GM21529 (cell line): ENCODE results near the gene TBX21.
A peak's percentile ranks its signal among the peaks of the same experiment; 100 is the strongest.

Source experiments
- ATAC-seq: cut with Tn5 transposase; IDR thresholded peaks from one replicate; pipeline ENCODE4 v1.9.1; 2021; ENCODE audit not compliant: unreplicated experiment

The TBX21 gene

DNA sequence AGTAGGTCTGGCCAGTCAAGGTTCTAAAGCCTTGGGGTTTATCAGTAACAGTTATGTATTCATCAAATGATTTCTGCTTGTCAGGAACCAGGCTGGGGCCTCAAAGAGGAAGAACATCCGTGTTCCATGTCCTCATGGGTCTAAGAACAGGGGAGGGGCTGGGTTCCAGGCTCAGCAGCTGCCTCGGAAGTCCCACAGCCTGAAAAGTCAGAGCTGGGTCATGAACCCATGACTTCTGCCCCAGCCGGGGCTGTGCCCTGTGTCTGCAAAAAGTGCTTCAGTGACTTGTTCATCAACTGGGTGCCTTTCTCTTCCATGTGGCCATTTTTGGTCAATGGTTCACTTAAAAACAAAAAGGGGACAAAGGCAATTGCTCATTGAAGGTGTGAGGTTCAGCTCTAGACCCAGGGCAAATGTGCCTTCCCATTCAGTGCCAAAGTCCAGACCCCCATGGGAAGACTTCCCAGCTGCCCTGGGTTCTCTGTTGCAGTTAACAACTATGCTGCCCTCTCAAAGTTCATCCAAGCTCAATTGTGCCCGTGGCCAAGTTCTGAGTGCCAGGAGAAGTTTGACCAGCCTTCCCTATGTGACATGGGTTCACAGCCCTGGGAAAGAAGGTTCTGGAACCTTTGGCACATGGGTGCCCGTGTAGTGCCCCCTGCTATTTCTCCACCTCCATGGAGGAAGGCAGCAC, 20.6 kb upstream of the TBX21 start:
- ATAC-seq, result no peak

DNA sequence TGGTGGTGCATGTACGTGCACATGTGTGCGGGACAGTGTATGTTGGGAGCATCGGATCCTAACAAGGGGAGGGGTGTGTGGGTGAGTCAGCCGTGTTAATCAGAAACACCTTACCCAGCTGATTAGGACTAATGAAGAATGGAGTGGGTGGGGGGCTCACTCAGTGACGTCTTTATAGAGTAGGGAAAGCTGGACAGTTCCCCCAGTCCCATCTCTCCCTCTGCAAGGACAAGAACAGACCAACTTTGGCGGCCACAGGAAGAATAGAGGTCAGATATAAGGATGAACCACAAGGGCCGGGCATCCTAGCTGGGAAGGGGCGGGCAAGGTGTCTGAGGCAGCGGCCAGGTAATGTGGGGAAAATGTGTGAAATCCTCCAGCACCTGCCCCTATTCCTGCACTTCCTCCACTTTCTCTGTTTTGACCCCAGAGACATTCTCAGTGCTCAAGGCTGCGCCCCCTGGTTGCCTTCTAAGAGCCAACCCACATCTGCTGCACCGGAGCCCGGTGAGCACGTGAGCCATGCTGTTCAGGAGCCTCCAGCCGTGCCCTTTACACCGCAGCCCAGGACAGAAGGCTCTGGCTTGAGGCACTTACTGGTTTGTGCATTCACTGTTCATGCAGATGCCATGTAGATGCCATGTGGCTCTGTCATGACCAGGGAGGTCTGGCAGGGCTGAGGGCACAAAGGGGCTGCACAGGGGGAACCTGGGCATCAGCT, 18.9 kb upstream of the TBX21 start:
- no peak for ATAC-seq

DNA sequence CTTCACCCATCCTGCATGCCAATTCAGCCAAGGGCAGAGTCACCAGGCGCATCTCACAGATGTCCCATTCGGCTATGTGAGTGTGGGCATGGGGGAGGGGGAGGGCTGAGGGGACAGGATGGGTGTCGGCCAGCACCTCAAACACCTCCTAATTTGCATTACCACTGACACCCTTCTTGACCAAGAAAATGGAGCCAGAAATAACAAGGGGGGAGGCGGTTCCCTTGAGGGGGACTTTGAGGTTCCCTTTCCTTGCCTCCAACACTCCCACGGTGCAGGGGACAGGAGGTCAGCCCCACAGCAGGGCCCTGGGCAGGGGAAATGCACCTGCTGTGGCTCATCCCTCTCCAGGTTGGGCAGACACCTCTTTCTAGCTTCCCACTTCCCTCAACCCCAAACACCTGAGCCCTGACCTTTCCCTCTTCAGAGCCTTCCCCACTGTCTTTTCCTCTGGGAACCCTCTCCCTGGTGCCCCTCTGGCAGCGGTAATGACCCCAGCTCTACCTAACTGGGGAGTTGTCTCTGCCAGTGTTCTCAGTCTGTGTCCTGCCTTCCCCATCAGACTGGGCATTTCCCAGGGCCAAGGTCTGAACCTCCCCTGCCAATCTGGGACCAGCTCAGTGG, 18.2 kb upstream of the TBX21 start:
- no peak for ATAC-seq

DNA sequence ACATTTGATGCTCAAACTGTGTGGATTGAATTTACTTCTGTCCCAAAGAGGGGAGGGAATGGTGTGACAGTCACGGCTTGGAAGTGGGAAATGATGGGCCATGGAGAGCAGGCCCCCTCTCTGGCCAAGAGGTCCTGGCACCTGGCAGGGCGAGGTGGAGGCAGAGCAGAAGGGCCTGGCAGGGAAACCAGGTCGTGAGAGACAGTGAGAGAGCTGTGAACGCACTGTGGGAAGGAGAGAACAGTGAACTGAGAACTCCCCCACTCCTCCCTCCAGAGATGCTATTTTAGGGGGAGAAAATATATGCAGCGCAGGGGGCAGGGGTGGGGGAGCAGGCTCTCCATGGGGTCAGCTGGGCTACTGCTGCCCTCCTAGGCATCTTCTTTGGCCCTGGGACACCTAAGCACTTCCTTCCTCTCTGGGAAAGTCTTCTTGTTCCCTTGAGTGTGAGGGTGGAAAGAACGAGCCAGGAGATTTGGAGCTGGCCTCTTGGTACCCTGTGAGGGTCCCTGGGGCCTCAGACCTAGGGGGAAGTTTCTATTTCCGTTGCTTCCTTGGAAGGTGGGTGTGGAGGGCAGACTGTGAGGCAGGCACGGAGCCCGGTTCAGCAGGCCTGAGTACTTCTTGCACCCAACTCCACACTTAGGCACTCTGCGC, 17.2 kb upstream of the TBX21 start:
- no peak for ATAC-seq

DNA sequence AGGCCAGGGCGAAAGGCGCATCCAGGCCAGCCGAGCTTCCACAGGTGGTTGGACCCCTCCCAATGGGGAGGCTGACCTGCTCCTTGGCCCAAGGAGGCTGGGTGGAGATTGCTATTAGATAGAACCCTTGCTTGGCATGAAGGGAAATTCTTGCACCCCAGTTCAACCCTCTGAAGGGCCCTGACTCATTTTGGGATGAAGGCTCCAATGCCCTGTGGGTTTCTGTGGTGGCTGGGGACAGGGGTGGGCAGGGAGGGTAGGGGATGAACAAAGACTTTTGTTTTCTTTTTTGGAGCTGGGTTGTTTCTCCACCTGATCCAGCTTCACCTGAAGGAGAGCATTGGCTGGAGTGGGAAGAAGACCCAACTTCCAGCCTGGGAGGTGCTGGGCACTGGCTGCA, 16.7 kb upstream of the TBX21 start:
- ATAC-seq, result no peak

DNA sequence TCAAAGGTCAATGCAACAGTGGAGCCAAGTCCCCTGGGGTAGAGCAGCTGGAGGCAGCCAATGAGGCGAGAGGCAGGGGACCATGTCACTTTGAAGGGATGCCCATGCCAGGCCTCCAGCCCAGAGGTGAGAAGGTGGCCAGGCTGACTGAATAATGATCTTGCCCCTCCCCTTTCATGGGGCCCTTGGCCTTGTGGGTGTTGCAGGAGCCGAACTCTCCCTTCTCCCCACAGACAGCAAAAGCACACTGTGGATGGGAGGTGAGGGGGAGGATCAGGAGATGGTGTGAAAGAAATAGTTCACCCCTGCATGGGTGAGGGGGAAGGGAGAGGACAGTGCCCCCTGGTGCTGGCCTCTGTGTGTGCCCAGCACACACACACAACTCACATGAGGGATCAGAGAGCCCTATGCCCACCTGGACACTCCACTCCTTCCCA, 15.8 kb upstream of the TBX21 start:
- no peak for ATAC-seq

DNA sequence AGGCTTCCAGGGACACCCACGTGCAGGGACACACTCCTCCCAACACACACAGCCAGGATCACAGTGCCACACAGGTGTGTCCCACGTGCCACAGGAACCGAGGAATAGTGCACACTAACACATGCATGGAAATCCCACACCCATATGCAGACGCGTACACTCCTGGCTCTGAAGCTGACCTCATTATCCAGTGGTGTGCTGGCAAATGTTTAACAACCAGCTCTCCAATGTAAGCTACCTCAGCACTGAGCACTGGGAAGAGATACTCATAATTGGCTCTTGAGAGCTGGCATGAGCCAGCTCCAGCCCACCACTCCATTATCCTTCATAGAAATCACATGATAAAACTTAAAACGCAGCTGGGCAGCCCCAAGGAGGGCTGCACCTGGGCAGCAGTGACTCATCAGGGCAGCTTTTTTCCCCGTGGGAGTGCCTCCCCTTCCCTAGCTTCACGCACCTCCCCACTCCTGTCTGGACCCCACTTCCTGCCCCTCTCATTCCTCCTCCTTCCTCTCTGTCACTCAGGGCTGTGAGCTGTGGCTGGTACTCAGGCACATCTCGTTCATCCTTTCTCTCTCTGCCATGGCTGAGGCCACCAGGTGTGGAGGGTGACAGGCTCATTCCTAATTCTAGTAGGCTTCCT, 14.9 kb upstream of the TBX21 start:
- no peak for ATAC-seq

DNA sequence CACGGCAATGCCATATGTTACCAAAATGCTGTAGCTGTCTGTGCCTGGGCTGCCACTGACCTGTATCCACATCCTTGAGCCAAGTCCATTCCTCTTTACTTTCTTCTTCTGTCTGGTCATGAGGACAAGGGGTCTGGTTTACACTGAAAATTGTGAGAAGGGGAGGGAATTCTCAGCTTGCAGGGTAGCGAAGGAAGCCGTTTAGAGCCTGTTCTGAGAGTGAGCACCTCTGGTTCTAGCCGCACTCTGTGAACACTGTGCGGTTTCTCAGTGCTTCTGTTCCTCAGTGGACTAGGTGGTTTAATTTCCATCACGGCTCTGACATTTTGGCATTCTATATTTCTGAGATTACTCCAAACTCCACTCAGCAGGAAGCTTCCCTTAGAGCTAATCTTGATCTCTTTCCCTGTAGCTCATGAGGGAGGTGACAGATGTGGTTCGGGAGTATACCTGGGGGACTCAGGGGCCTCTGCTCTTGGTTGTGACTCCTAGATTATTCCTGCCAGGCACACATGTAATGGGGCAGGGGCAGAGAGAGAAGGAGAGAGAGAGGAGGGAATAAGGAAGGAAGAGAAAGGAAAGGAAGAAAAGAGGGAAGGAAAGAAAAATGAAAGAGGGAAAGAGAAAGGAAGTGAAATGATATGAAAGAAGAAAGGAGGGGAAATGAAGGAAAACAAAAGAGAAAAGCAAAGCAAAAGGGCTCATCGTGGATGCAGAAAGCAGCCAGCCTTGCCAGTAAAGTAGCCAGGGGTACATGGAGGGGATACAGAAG, 14.2 kb upstream of the TBX21 start:
- ATAC-seq, result no peak

DNA sequence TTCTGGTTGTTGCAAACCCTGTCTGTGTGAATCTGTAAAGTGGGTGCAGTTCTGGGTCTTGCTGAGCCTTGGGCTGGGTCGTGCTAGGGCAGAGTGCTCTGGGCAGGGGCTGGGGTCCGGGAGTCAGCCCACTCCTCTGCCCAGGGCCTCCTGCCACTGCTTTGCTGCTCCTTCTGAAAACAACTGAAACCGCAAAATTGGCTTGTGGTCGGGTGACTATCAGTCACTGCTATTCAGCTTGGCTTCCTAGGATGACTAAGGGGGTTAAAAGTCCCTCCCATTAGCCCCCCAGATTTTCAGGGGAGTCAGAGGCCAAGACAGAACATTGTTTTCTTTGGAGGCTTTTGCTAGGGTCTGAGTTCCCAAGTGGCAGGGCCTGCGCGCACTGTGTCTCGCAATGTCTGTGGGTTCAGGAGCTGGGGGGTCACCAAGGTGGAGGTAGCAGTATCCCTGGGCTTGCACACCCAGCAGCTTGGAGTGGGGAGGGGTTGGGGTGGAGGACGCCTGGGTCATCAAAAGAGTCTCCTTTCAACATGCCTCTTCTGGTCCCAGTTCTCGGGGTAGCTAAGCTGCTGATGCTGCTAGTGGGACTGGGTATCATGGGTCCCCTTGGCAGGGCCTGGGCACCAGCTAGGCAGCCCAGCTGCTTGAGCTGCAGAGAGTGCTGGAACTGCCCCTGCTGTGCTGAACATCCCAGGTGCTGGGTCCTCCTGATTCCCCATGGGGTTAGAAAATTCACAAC, 13.5 kb upstream of the TBX21 start:
- no peak for ATAC-seq

DNA sequence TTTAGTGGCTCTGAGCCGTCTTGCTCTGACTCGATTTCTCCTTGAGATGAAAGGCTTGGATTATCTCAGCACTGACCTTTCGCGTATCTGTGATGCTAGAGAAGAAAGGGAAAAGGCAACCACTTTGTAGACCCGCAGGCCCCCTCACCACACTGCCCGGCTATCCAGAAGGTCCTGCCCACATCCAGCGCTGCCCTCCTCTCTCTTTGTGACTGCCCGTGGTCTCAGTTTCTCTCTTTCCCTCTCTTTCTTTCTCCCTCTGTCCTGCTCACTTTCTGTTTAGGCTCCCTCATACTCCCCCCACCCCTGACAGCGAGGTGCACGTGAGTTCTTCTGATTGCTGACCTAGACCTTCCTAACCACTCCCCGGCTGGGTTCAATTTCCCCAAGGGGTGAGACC, 12.8 kb upstream of the TBX21 start:
- no peak for ATAC-seq

DNA sequence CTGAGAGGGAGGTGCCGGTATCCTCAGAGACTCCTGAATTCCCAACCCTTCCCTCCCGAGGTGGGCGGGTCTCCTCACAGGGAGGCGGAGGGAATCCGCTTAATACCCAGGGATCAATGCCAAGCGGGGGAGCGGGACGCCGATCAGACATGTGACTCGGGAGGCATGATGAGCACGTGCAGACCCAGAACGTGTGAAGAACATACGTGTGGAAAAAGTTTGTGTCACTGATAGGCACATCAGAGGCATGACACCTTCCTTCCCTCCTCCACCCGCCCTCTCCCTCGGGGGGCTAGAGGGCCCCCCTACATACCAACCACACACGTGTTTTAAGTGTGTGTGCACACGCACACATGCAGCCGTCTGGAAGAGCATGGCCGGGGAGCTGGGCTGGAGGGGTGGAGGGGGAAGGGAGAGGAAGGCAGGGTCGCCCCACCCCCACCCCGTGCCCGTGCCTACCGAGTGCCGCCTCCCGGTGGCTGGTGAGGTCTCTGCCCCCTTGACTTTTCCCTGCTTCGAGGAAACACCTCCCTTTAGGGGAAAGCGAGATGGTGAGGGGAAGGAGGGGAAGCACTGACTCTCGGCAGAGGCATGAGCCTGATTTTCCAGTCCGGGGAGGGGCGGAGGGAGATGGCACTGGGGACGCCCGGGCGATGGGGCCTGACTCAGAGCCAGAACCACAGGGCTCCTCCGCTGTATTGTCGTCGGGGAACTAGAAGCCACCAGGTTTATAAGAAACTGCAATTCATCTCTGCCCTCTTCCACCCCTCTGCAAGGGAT, 12.1 kb upstream of the TBX21 start:
- ATAC-seq, result peak; percentile 40

DNA sequence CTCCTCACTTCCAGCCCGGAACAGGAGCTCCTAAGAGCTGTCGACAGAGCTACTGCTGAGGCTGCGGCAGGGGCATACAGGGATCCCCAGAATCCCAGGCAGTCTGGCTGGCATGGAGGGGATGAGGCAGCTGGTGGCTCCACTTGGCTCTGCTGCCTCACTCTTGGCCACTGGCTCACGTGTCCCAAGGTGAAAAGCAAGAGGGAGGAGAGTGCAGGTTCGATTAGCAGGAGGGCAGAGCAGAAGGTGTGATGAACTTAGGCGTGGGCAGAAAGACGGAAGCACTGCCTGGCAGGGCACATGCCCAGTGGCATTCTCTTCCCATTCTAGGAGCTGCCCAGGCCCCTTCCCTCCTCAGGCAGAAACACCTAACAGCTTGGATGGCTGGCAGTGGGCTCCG, 11.3 kb upstream of the TBX21 start:
- ATAC-seq, result no peak

DNA sequence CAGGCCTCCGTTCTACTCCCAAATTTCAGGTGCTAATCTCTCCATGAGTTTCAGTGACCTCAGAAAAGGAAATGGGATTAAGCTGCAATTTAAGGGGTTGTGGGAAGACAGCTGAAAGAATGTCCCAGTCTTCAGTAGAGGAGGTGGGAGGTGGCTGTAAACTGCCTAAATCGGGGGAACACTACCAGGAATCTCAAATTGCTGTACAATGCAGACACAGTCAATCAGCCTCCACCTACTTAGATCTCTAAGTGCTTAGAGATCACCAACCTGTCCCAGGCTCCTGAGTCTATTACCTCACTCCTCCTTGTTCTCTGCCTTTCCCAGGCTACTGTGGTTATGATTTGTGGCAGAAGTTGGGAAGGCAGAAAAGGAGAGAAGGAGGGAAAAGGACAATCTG, 8.3 kb upstream of the TBX21 start:
- no peak for ATAC-seq

DNA sequence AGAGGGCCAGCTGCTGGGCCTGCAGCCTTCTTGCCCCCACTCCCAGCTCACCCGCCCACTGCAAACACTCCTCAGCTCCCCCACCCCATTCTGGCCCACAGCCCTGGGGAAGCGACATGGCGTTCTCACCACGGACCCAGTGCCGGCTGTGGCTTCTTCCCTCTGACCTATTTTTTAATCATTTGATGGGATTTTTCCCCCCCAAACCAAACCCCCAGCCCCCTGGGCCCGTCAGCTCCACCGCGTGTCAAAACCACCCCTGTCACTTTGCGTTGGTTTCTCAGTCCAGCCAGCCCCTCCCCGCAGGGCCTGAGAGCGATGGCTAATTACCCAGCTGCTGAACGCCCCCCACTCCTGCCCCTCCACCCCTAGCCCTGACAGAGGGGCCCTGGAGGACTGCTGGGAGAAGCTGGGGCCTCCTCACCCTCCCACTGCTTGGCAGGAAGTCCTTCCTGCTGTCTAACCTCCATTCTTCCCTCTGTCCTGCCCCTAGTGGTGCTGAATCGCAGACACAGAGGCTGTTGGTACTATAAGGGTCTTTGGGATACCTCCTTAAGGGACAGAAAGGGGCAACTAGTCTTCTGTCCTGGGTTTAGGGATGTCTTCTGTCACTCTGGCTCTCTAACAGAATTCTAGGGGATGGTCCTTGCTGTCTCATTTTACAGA, 7.5 kb upstream of the TBX21 start:
- ATAC-seq, result no peak

DNA sequence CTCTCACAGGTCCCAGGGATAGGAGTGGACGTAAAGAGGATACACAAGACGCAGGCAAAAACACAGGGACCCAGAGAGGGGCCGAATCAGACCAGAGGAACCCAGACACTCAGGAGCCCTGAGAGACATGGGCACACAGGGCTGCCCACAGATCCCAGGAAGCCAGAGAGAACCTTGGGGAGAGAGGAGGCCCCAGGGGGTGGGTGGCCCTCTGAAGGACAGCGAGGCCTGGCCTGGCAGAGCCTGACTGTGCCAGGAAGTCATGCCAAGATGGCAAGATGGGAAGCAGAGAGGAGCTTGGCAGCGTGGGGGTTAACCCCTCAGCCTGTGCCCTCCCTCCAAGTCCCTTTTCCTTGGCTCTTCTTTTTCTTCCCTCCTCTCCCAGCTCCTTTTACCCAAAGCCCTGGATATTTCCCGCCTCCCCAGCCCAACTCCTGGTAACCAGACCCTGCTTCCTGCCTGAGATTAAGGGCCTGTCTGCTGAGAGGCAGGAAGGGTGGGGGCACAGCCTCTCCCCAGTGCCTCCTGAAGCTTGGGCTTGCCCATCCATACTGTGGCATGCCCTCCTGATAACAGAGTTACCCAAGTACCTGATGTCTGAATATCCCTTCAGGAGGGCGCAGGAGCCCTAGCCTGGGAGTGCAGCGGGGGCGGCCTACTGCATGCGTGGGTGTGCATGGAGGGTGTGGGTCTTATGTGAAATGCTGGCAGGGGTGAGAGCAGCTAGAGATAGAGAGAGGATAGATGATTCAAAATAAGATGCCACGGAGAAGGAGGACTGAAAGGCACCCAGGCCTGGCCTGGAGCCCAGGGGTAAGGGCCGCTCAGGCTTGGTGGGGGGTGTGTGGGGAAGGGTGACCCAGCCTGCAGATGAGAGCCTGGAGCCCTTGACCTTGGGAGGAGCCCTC, 6.0 kb upstream of the TBX21 start:
- ATAC-seq, result no peak

DNA sequence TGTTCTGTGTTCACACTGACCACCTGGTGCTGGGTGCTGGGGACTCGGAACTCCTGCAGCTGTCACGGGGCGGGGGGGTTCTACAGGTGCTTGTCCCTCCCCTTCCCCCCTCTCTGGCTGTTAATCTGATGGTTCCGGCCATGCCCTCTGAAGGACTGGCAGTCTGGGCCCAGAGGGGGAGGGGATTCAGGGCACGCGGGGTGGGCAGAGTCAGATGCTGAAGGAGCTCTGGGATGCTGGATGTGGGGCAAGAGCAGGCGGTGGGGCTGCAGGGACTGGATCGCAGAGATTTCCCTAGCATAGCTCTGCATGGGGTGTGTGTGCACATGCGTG, 5.4 kb upstream of the TBX21 start:
- no peak for ATAC-seq

DNA sequence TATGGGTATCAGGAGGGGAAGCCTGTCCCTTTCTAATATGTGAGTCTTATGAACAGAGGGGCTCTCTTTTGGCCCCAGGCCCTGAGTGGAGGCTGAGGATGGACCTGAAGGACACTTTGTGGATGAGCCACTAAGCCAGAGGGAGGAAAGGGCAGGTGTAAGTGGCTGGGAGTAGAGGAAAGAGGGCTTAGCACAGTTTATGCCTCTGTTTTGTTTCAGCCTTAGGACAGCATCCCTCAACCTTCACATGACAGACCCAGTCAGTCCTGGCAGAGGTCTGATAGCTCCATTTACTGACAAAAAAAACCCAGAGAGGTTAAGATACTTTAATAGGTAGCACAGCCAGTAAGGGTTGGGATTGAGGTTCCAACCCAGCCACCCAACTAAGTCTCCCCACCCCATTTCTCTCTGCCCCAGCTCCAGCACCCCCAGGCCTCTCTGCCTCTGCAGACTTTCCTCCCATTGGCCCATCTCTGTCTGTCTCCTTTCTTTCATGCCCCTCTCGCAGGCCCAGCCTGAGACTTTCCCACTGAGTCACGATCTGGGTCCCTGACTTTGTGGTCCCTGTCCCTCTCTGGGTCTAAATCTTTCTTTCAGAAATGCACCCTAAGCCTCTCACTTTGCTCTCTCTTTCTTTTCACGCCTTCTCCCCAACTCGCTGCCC, 4.7 kb upstream of the TBX21 start:
- no peak for ATAC-seq
